ENCODE results near the gene EIF4G3.

DNA sequence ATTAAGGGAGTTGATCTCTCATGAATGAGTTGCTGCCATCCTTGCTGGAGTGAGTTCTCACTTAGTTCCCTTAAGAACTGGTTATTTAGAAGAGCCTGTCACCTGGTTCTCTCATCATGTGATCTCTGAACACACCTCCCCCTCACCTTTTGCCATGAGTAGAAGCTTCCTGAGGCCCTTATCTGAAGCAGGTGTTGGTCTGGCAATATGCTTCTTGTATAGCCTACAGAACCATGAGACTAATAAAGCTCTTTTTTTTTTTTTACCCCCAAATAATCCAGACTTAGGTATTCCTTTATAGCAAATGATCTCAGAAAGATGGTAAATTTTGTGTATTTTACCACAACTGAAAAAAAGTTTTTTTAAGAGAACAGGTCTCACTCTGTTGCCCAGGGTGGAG is 158.0 kb downstream of the EIF4G3 start:
- TF ChIP-seq, protein P1, sequence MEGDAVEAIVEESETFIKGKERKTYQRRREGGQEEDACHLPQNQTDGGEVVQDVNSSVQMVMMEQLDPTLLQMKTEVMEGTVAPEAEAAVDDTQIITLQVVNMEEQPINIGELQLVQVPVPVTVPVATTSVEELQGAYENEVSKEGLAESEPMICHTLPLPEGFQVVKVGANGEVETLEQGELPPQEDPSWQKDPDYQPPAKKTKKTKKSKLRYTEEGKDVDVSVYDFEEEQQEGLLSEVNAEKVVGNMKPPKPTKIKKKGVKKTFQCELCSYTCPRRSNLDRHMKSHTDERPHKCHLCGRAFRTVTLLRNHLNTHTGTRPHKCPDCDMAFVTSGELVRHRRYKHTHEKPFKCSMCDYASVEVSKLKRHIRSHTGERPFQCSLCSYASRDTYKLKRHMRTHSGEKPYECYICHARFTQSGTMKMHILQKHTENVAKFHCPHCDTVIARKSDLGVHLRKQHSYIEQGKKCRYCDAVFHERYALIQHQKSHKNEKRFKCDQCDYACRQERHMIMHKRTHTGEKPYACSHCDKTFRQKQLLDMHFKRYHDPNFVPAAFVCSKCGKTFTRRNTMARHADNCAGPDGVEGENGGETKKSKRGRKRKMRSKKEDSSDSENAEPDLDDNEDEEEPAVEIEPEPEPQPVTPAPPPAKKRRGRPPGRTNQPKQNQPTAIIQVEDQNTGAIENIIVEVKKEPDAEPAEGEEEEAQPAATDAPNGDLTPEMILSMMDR (optimal IDR thresholded peaks at IDR 0.05 in 1 of 3, IDR thresholded peaks at IDR 0.05 in 1 of 3, conservative IDR thresholded peaks at IDR 0.05 in 1 of 3; ENCODE audit: extremely low read depth in 1 of 3, insufficient read depth in 2 of 3, low read length in 3 of 3) = no peak
- no peak for TF ChIP-seq EZH2 (IDR thresholded peaks at IDR 0.05; ENCODE audit: low read length)
